GM10248 (cell line): ENCODE measurements around the gene DRP2.
A peak's percentile ranks its signal among the peaks of the same experiment; 100 is the strongest.

ENCODE experiments used
- CTCF ChIA-PET: fragments of 300-600 bp; sonication (Branson Sonifier 250); formaldehyde crosslinking; extraction: SDS; loops from one replicate; lab custom pipeline; 2021; ENCODE audit warnings: antibody characterized with exemption; lab: Yijun Ruan, JAX
- POLR2A ChIA-PET: fragments of 350-650 bp; sonication (Branson Sonifier 250); formaldehyde crosslinking; extraction: SDS; loops from one replicate; lab custom pipeline; 2020; ENCODE audit warnings: antibody characterized with exemption; lab: Yijun Ruan, JAX
- DNase-seq: peaks from one replicate; pipeline ENCODE4 v3.0.0; 2012; ENCODE audit errors: extremely low spot score
- TF ChIP-seq, protein P1 (sequence below): IDR thresholded peaks from 2 replicates; pipeline ENCODE4 v1.5.1; 2012; ENCODE audit warnings: mild to moderate bottlenecking, low read depth; ENCODE audit errors: extremely low read depth, missing control alignments, control extremely low read depth

DRP2 gene

DNA sequence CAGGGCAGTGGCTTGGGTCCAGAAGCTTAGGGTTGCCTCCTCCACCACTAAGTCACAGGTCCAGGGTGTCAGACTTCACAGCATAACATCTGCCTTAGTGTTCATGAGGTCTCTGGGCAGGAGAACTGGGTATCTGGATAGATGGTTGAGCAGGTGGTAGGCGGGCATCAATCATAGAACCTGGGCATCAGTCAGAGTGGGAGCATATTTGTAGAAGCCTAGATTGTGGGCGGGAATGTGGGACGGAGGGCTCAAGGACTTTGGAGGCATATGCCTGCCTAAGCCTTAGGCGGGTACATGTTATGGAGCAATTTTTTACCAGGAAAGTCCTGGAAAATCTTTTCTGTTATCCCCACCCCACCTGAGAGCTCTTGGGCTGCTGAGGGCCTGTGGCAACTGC, 43.0 kb downstream of the DRP2 start:
- TF ChIP-seq, protein P1, sequence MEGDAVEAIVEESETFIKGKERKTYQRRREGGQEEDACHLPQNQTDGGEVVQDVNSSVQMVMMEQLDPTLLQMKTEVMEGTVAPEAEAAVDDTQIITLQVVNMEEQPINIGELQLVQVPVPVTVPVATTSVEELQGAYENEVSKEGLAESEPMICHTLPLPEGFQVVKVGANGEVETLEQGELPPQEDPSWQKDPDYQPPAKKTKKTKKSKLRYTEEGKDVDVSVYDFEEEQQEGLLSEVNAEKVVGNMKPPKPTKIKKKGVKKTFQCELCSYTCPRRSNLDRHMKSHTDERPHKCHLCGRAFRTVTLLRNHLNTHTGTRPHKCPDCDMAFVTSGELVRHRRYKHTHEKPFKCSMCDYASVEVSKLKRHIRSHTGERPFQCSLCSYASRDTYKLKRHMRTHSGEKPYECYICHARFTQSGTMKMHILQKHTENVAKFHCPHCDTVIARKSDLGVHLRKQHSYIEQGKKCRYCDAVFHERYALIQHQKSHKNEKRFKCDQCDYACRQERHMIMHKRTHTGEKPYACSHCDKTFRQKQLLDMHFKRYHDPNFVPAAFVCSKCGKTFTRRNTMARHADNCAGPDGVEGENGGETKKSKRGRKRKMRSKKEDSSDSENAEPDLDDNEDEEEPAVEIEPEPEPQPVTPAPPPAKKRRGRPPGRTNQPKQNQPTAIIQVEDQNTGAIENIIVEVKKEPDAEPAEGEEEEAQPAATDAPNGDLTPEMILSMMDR = no peak
- DNase-seq = no peak
- CTCF ChIA-PET = no interaction called here
- POLR2A ChIA-PET = no interaction called here

DNA sequence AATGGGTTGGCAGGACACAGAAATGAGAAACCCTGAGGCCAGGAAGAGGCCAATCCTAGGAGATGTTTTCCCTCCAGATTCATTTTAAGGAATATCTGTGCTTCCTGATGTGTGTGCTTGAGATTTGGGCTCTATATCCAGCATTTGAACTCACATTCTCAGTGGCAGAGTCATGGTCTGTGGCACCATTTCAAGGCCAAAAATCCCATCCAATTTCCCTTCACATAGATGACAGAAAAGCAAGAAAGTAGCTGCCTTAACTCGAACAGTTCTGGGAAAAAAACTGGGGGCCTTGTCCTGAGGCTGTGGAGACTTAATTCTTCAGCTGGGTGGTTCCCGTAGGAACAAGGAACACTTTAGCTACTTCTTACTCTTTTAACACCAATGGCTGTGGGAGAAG, 44.2 kb downstream of the DRP2 start:
- DNase-seq = no peak
- POLR2A ChIA-PET = no interaction called here
- CTCF ChIA-PET = no interaction called here
- TF ChIP-seq, protein P1 = no peak

DNA sequence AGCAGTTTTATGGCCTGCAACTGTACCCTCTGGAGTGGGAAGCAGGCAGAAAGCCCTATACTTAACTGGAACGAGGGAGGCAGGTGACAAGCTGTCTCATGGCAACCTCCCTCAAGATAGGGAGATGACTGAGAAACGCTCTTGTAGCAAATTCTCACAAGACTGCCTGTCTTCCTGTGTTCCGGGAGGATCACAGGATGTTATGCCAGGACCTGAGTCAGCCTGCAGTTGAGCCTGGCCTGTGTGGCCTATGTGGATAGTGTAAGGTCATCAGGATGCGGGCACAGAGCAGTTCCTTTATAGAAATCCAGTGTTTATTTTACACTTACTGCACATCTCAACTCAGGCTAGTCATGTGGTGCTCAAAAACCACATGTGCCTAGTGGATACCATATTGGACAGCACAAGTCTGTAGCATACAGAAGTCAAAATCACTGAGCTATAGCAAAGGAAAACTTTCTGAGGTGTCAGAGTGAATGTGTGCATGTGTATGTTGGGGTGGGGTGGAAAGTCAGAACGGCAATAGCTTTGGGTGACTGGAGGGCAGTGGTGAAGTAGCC, 46.4 kb downstream of the DRP2 start:
- TF ChIP-seq, protein P1 = no peak
- no peak for DNase-seq
- ChIA-PET POLR2A (no interaction called here), CTCF (no interaction called here)

DNA sequence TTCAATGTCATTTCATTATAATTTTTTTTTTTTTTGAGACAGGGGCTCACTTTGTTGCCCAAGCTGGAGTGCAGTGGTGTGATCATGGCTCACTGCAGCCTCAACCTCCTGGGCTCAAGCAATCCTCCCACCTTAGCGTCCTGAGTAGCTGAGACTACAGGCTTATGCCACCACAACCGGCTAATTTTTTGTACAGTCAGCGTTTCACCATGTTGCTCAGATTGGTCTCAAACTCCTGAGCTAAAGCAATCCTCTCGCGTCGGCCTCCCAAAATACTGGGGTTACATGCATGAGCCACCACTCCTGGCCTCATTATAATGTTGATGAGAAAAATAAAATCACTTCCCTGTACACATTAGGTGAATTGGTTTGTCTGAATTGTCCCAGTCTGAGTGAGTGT, 54.6 kb downstream of the DRP2 start:
- ChIA-PET CTCF (no interaction called here), POLR2A (no interaction called here)
- TF ChIP-seq, protein P1 = no peak
- DNase-seq = no peak

DNA sequence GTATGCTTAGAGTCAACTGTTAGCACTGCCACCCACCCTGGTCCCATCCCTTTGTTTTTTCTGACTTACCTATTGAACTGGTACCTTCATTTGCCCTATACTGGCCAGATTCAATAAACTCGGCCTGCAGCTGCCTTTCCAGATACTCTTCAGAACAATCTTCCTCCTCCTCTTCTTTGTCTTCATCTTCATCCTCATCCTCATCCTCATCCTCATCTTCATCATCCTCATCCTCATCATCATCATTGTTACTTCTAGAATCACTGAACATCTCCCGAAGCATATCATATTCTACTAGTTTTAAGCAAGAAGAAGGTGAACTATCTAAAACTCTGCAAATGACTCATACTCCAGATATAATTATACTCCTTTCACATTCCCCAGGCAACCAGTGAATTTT, 56.7 kb downstream of the DRP2 start:
- TF ChIP-seq, protein P1 = no peak
- ChIA-PET CTCF (no interaction called here), POLR2A (no interaction called here)
- no peak for DNase-seq

DNA sequence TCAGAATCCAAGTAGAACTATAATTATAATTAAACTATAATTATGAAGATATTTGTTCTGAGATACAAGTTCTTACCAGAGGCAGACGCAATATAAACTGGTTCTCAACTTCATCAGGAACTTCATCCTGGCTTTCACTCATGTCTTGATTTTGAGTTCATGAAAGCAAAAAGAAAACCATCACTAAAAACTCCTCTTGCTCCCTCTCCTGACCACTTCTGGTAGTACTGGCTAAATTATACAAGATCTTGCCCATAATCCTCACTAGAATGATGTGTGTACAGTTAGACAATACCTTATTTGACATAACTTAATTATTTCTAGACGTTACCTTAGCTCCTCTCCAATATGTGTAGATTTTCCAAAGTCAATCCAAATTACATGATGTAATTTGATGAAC, 67.8 kb downstream of the DRP2 start:
- POLR2A ChIA-PET = no interaction called here
- TF ChIP-seq, protein P1 = peak; percentile 43
- CTCF ChIA-PET = interaction anchor here (0.9 to 2.2 kb wide), 6 partner anchors 16 to 392 kb away, joined by 3 to 6 read pairs (median 3); no protein-coding TSS in a partner anchor
- peak; percentile 28 for DNase-seq
